ENCODE measurements around the gene CPED1.

Gene CPED1

GRCh38 chr7:120996333-120996987 lies 7.9 kb downstream of the CPED1 start:
- peak; percentile 77 for DNase-seq
- no peaks in the 10 kb centered on the region for H3K9me2 ChIP-seq (replicated peaks; ENCODE audit: insufficient read depth, low read length)
- no peaks in the 10 kb centered on the region for H3K79me2 ChIP-seq (ENCODE audit: low read length)
- no peaks in the 10 kb centered on the region for H3K36me3 ChIP-seq (replicated peaks; ENCODE audit: insufficient read depth, low read length)
- no peak overlapping the region for H2AFZ ChIP-seq (ENCODE audit: low read length)
- peak overlapping the region; percentile 10; the same call in 1 of the 2 replicates for H3K4me2 ChIP-seq (ENCODE audit: low read depth, low read length)
- no peak overlapping the region for H3K4me3 ChIP-seq (ENCODE audit: low read length)
- H3K27me3 ChIP-seq (replicated peaks; ENCODE audit: insufficient read depth, low read length) = no peaks in the 10 kb centered on the region
- H3K27ac ChIP-seq (ENCODE audit: low read length) = peak overlapping the region; percentile 31; the same call in 1 of the 2 replicates
- no peaks in the 10 kb centered on the region for H3K9me3 ChIP-seq (replicated peaks; ENCODE audit: insufficient read depth, low read length)
- no peak for TF ChIP-seq EZH2 (optimal IDR thresholded peaks at IDR 0.05; ENCODE audit: low read depth, low read length)
- no peak for TF ChIP-seq EZH2phosphoT487 (IDR thresholded peaks at IDR 0.05; ENCODE audit: low read length)
- no peak for TF ChIP-seq CTCF (IDR thresholded peaks at IDR 0.05; ENCODE audit: low read length)
- peaks cover 20% of the 10 kb centered on the region for H3F3A ChIP-seq (ENCODE audit: insufficient read depth, low read length)
- H3K4me1 ChIP-seq (ENCODE audit: low read length) = peaks cover 56% of the 10 kb centered on the region
- no peaks in the 10 kb centered on the region for H4K20me1 ChIP-seq (ENCODE audit: insufficient read depth, low read length)
- no peak overlapping the region for H3K9ac ChIP-seq (ENCODE audit: low read length)

- H3K4me3 ChIP-seq (ENCODE audit: low read length) = no peak overlapping the region
- no peaks in the 10 kb centered on the region for H3K9me2 ChIP-seq (replicated peaks; ENCODE audit: insufficient read depth, low read length)
- H3K9ac ChIP-seq (ENCODE audit: low read length) = no peak overlapping the region
- no peak for TF ChIP-seq EZH2 (optimal IDR thresholded peaks at IDR 0.05; ENCODE audit: low read depth, low read length)
- no peak for TF ChIP-seq CTCF (IDR thresholded peaks at IDR 0.05; ENCODE audit: low read length)
- no peak for TF ChIP-seq EZH2phosphoT487 (IDR thresholded peaks at IDR 0.05; ENCODE audit: low read length)
- peaks cover 19% of the 10 kb centered on the region; the same call in 1 of the 2 replicates for H3F3A ChIP-seq (ENCODE audit: insufficient read depth, low read length)
- peaks cover 51% of the 10 kb centered on the region for H3K4me1 ChIP-seq (ENCODE audit: low read length)
- peak overlapping the region; percentile 31; the same call in 1 of the 2 replicates for H3K27ac ChIP-seq (ENCODE audit: low read length)
- no peaks in the 10 kb centered on the region for H3K27me3 ChIP-seq (replicated peaks; ENCODE audit: insufficient read depth, low read length)
- no peaks in the 10 kb centered on the region for H3K9me3 ChIP-seq (replicated peaks; ENCODE audit: insufficient read depth, low read length)
- DNase-seq = peak; percentile 26
- peak overlapping the region; percentile 10; the same call in 1 of the 2 replicates for H3K4me2 ChIP-seq (ENCODE audit: low read depth, low read length)
- no peaks in the 10 kb centered on the region for H4K20me1 ChIP-seq (ENCODE audit: insufficient read depth, low read length)
- no peaks in the 10 kb centered on the region for H3K79me2 ChIP-seq (ENCODE audit: low read length)
- H3K36me3 ChIP-seq (replicated peaks; ENCODE audit: insufficient read depth, low read length) = no peaks in the 10 kb centered on the region
- no peak overlapping the region for H2AFZ ChIP-seq (ENCODE audit: low read length)
Observed at GRCh38 chr7:120996988-120997345, 8.5 kb downstream of the CPED1 start.

GRCh38 chr7:120997882-120998474 lies 9.5 kb downstream of the CPED1 start:
- Histone ChIP-seq H4K20me1 (ENCODE audit: insufficient read depth, low read length) (no peaks in the 10 kb centered on the region), H3K4me2 (ENCODE audit: low read depth, low read length) (peak overlapping the region; percentile 49; the same call in 1 of the 2 replicates), H3K79me2 (ENCODE audit: low read length) (no peaks in the 10 kb centered on the region), H3K9me3 (replicated peaks; ENCODE audit: insufficient read depth, low read length) (no peaks in the 10 kb centered on the region), H2AFZ (ENCODE audit: low read length) (no peak overlapping the region), H3K27me3 (replicated peaks; ENCODE audit: insufficient read depth, low read length) (no peaks in the 10 kb centered on the region), H3K9me2 (replicated peaks; ENCODE audit: insufficient read depth, low read length) (no peaks in the 10 kb centered on the region), H3K4me3 (ENCODE audit: low read length) (no peak overlapping the region), H3K9ac (ENCODE audit: low read length) (no peak overlapping the region), H3K27ac (ENCODE audit: low read length) (peak overlapping the region; percentile 62; the same call in 1 of the 2 replicates), H3K4me1 (ENCODE audit: low read length) (peaks cover 46% of the 10 kb centered on the region), H3K36me3 (replicated peaks; ENCODE audit: insufficient read depth, low read length) (no peaks in the 10 kb centered on the region), H3F3A (ENCODE audit: insufficient read depth, low read length) (peaks cover 19% of the 10 kb centered on the region; the same call in 1 of the 2 replicates)
- TF ChIP-seq CTCF (IDR thresholded peaks at IDR 0.05; ENCODE audit: low read length) (no peak), EZH2 (optimal IDR thresholded peaks at IDR 0.05; ENCODE audit: low read depth, low read length) (no peak)
- peak; percentile 92 for DNase-seq
